ENCODE results near the gene ALOX5.

The ALOX5 gene

DNA sequence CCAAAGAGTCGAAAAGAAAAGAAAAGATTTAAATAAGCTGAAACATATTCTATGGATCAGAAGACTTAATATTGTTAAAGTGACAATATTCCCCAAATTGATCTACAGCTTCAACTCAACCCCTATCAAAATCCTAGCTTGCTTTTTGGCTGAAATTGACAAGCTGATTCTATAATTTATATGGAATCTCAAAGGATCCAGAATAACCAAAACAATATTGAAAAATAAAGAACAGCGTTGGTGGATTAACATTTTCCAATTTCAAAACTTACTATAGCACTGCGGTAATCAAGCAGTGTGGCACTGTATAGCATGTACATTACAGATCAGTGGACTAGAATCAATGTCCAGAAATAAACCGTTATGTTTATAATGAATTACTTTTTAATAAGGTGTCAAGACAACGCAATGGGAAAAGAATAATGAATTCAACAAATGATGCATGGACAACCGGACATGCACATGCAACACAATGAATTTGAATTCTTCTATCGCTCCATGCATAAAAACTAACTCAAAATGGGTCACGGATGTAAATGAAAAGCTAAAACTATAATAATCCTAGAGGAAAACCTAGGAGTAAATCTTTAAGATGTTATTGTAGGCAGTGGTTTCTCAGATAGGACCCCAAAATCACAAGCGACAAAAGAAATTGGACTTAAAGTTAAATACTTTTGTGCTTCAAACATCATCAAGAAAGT, 1.6 kb upstream of the ALOX5 start:
- no peaks in the 10 kb centered on the region for H3K9me2 ChIP-seq (replicated peaks; ENCODE audit: low read depth, low read length)
- no peaks in the 10 kb centered on the region for H3K4me1 ChIP-seq (ENCODE audit: insufficient read depth, low read length, poor library complexity, severe bottlenecking)
- H2AFZ ChIP-seq (ENCODE audit: low read length), result no peak overlapping the region
- no peaks in the 10 kb centered on the region for H3K36me3 ChIP-seq (ENCODE audit: insufficient read depth, low read length)
- TF ChIP-seq CTCF (conservative IDR thresholded peaks at IDR 0.05; ENCODE audit: low read length) (no peak), EZH2phosphoT487 (IDR thresholded peaks at IDR 0.05; ENCODE audit: borderline replicate concordance) (no peak)
- no peaks in the 10 kb centered on the region for H3K9me3 ChIP-seq (ENCODE audit: insufficient read depth, low read depth, low read length)
- H3K27me3 ChIP-seq (ENCODE audit: insufficient read depth, low read length, poor library complexity, severe bottlenecking), result peaks cover 15% of the 10 kb centered on the region
- H3K4me2 ChIP-seq (ENCODE audit: low read depth, low read length, poor library complexity, severe bottlenecking), result peak overlapping the region; percentile 60
- H3K9ac ChIP-seq (ENCODE audit: low read depth, low read length, poor library complexity, severe bottlenecking), result no peak overlapping the region
- no peaks in the 10 kb centered on the region for H3K79me2 ChIP-seq (ENCODE audit: insufficient read depth, low read length)
- H3F3A ChIP-seq (ENCODE audit: low read depth), result no peaks in the 10 kb centered on the region
- H3K4me3 ChIP-seq (ENCODE audit: low read length, poor library complexity, severe bottlenecking), result no peak overlapping the region
- H4K20me1 ChIP-seq (ENCODE audit: insufficient read depth, low read length, poor library complexity, severe bottlenecking), result no peaks in the 10 kb centered on the region

DNA sequence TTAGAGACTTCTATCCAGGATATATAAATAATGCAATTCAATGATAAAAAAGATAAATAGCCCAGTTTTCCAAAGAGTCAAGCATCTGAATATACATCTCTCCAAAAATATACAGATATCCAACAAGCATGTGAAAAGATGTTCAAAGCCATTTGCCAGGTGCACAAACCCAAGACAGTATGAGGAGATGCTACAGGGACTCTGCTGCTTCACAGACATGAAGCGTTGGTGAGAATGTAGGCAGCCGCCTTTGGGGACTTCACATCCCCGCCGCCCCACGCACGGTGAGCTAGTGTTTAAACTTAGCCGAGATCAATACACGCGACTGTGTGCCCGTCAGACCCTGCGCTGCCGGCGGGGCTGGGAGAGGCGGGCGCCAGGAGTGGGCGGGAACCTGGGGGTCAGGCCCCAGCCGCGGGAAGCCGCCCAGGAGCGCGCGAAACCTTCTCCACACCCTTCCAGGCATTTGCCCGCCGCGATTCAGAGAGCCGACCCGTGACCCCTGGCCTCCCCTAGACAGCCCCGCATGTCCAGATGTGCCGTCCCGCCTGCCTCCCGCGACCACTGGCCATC, 927 bp upstream of the ALOX5 start:
- Histone ChIP-seq H3K9me2 (replicated peaks; ENCODE audit: low read depth, low read length) (no peaks in the 10 kb centered on the region), H3K9me3 (ENCODE audit: insufficient read depth, low read depth, low read length) (no peaks in the 10 kb centered on the region), H2AFZ (ENCODE audit: low read length) (peak overlapping the region; percentile 84), H3K79me2 (ENCODE audit: insufficient read depth, low read length) (no peaks in the 10 kb centered on the region), H3K9ac (ENCODE audit: low read depth, low read length, poor library complexity, severe bottlenecking) (no peak overlapping the region), H3K4me1 (ENCODE audit: insufficient read depth, low read length, poor library complexity, severe bottlenecking) (no peaks in the 10 kb centered on the region), H3K4me3 (ENCODE audit: low read length, poor library complexity, severe bottlenecking) (peak overlapping the region; percentile 46), H3K36me3 (ENCODE audit: insufficient read depth, low read length) (no peaks in the 10 kb centered on the region), H3F3A (ENCODE audit: low read depth) (no peaks in the 10 kb centered on the region), H3K4me2 (ENCODE audit: low read depth, low read length, poor library complexity, severe bottlenecking) (peak overlapping the region; percentile 60), H3K27me3 (ENCODE audit: insufficient read depth, low read length, poor library complexity, severe bottlenecking) (peaks cover 15% of the 10 kb centered on the region), H4K20me1 (ENCODE audit: insufficient read depth, low read length, poor library complexity, severe bottlenecking) (no peaks in the 10 kb centered on the region)
- TF ChIP-seq CTCF (conservative IDR thresholded peaks at IDR 0.05; ENCODE audit: low read length), result no peak
- no peak for TF ChIP-seq EZH2phosphoT487 (IDR thresholded peaks at IDR 0.05; ENCODE audit: borderline replicate concordance)

GRCh38 chr10:45374350-45375052, 485 bp downstream of the ALOX5 start:
- Histone ChIP-seq H3K27me3 (ENCODE audit: insufficient read depth, low read length, poor library complexity, severe bottlenecking) (peaks cover 15% of the 10 kb centered on the region), H3F3A (ENCODE audit: low read depth) (no peaks in the 10 kb centered on the region), H4K20me1 (ENCODE audit: insufficient read depth, low read length, poor library complexity, severe bottlenecking) (no peaks in the 10 kb centered on the region), H3K9me3 (ENCODE audit: insufficient read depth, low read depth, low read length) (no peaks in the 10 kb centered on the region), H3K9ac (ENCODE audit: low read depth, low read length, poor library complexity, severe bottlenecking) (no peak overlapping the region), H3K4me3 (ENCODE audit: low read length, poor library complexity, severe bottlenecking) (no peak overlapping the region), H3K4me2 (ENCODE audit: low read depth, low read length, poor library complexity, severe bottlenecking) (no peak overlapping the region), H3K79me2 (ENCODE audit: insufficient read depth, low read length) (no peaks in the 10 kb centered on the region), H3K9me2 (replicated peaks; ENCODE audit: low read depth, low read length) (no peaks in the 10 kb centered on the region), H2AFZ (ENCODE audit: low read length) (no peak overlapping the region), H3K4me1 (ENCODE audit: insufficient read depth, low read length, poor library complexity, severe bottlenecking) (no peaks in the 10 kb centered on the region), H3K36me3 (ENCODE audit: insufficient read depth, low read length) (no peaks in the 10 kb centered on the region)
- no peak for TF ChIP-seq CTCF (conservative IDR thresholded peaks at IDR 0.05; ENCODE audit: low read length)
- no peak for TF ChIP-seq EZH2phosphoT487 (IDR thresholded peaks at IDR 0.05; ENCODE audit: borderline replicate concordance)
